Fibroblast of lung (primary cell): Measurements from ENCODE around the gene UBE2S. TPM values are rescaled to one million over a fixed set of nuclear protein-coding genes. Genes with fewer than 3 reads are reported as not detected.

ENCODE experiments used
- DNase-seq, 2 donors: peaks; one replicate each; pipeline versions ENCODE4 v3.0.0 to v3.0.0-alpha.2; 2010; ENCODE audit warnings: low read depth in 2 of 2
- H2AFZ ChIP-seq: 2 replicates; pipeline ENCODE4 v1.5.1; 2012; ENCODE audit warnings: low read length, control low read depth, inconsistent platforms
- H3K27ac ChIP-seq: 2 replicates; pipeline ENCODE4 v1.5.1; 2011; ENCODE audit warnings: low read length, control low read depth; ENCODE audit not compliant: insufficient read depth
- H3K27me3 ChIP-seq: 2 replicates; pipeline ENCODE4 v1.5.1; 2011; ENCODE audit warnings: mild to moderate bottlenecking, low read length; ENCODE audit not compliant: control insufficient read depth, insufficient read depth
- H3K36me3 ChIP-seq: 2 replicates; pipeline ENCODE4 v1.5.1; 2011; ENCODE audit warnings: low read length; ENCODE audit not compliant: control insufficient read depth, insufficient read depth
- H3K4me1 ChIP-seq: 2 replicates; pipeline ENCODE4 v1.5.1; 2011; ENCODE audit warnings: low read length; ENCODE audit not compliant: control insufficient read depth, insufficient read depth; ENCODE audit errors: extremely low read depth
- H3K4me2 ChIP-seq: 2 replicates; pipeline ENCODE4 v1.5.1; 2011; ENCODE audit warnings: low read length, control low read depth; ENCODE audit not compliant: insufficient read depth; ENCODE audit errors: extremely low read depth
- H3K4me3 ChIP-seq, 4 experiments: fragments of 200-600 bp in 1 of 4; sonication (generic) in 1 of 4; replicated peaks in 1 of 4; 2 replicates each; pipeline ENCODE4 v1.5.1; 2011 to 2016; ENCODE audit warnings: low read length in 4 of 4, low read depth in 3 of 4, mild to moderate bottlenecking in 3 of 4, control low read depth in 2 of 4, inconsistent platforms in 1 of 4, mixed read lengths in 1 of 4; ENCODE audit not compliant: insufficient read depth in 1 of 4; ENCODE audit errors: control extremely low read depth in 1 of 4
- H3K79me2 ChIP-seq: 2 replicates; pipeline ENCODE4 v1.5.1; 2012; ENCODE audit warnings: mild to moderate bottlenecking, low read length, inconsistent platforms; ENCODE audit not compliant: control insufficient read depth, insufficient read depth
- H3K9ac ChIP-seq: 2 replicates; pipeline ENCODE4 v1.5.1; 2011; ENCODE audit warnings: mild to moderate bottlenecking, low read length, control low read depth; ENCODE audit not compliant: insufficient read depth
- H3K9me3 ChIP-seq: 2 replicates; pipeline ENCODE4 v1.5.1; 2012; ENCODE audit warnings: low read depth, low read length; ENCODE audit not compliant: control insufficient read depth, insufficient read depth
- H4K20me1 ChIP-seq: 2 replicates; pipeline ENCODE4 v1.5.1; 2011; ENCODE audit warnings: low read length; ENCODE audit not compliant: control insufficient read depth, insufficient read depth; ENCODE audit errors: extremely low read depth
- EZH2 ChIP-seq: IDR thresholded peaks from 2 replicates; pipeline ENCODE4 v1.5.1; 2012; ENCODE audit warnings: low read length, control low read depth, mild to moderate bottlenecking; ENCODE audit errors: missing control alignments
- polyA plus RNA-seq, 2 donors: library from polyadenylated mRNA; depleted of rRNA in 1 of 2; stranded (reverse) in 1 of 2; unstranded in 1 of 2; fragments of >200 nt; gene quantifications; 2 replicates each; pipeline ENCODE4 v1.2.1, GENCODE V29; 2011 to 2012; ENCODE audit warnings: missing spikeins in 1 of 2
- total RNA-seq: library from RNA; depleted of rRNA; stranded (reverse); fragments of >200 nt; gene quantifications from 2 replicates; pipeline ENCODE4 v1.2.1, GENCODE V29; 2014
- TF ChIP-seq, protein P1 (sequence below), 2 donors: IDR thresholded peaks in 1 of 2; conservative IDR thresholded peaks in 1 of 2; 1 replicate in 1 of 2; 2 replicates in 1 of 2; pipeline ENCODE4 v1.5.1; 2011 to 2012; ENCODE audit warnings: low read length in 2 of 2, control low read depth in 1 of 2, inconsistent platforms in 1 of 2, low read depth in 1 of 2, mild to moderate bottlenecking in 1 of 2

The UBE2S gene
- total and polyA plus RNA-seq, 2 donors (not counting 1 experiment from before 2014, with no cell fraction given), result 25.4 to 41.0 TPM

DNA sequence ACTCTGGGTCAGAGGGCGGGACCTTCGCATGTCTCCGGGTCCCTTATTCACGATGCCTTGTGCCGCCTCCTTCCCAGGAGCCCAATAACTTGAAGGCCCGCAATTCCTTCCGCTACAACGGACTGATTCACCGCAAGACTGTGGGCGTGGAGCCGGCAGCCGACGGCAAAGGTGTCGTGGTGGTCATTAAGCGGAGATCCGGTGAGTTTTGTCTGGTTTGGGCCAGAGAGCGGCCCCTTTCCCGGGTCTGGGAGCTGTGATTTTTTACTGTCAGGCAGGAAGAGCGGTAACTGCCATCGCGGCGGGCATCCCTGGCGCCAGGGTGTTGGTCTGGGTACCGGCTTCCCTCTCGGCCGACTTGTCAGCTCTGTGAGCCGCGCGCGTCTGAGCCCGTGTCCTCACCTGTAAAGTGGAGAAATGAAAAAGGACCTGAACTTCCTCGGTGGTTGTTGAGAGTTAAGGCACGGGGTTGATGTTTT is 21.1 kb downstream of the UBE2S start:
- H3K27ac ChIP-seq, result peak overlapping the region; percentile 87
- TF ChIP-seq, protein P1, sequence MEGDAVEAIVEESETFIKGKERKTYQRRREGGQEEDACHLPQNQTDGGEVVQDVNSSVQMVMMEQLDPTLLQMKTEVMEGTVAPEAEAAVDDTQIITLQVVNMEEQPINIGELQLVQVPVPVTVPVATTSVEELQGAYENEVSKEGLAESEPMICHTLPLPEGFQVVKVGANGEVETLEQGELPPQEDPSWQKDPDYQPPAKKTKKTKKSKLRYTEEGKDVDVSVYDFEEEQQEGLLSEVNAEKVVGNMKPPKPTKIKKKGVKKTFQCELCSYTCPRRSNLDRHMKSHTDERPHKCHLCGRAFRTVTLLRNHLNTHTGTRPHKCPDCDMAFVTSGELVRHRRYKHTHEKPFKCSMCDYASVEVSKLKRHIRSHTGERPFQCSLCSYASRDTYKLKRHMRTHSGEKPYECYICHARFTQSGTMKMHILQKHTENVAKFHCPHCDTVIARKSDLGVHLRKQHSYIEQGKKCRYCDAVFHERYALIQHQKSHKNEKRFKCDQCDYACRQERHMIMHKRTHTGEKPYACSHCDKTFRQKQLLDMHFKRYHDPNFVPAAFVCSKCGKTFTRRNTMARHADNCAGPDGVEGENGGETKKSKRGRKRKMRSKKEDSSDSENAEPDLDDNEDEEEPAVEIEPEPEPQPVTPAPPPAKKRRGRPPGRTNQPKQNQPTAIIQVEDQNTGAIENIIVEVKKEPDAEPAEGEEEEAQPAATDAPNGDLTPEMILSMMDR (conservative IDR thresholded peaks at IDR 0.05 in 1 of 2, IDR thresholded peaks at IDR 0.05 in 1 of 2; ENCODE audit: low read depth in 1 of 2, low read length in 2 of 2), result no peak
- TF ChIP-seq EZH2, result no peak
- no peaks in the 10 kb centered on the region for H3K27me3 ChIP-seq
- peak overlapping the region; percentile 75 for H3K9ac ChIP-seq
- peak overlapping the region; percentile 50 to 98 (median 88) for H3K4me3 ChIP-seq
- peaks cover 22% of the 10 kb centered on the region for H3K4me1 ChIP-seq
- H3K4me2 ChIP-seq, result peak overlapping the region; percentile 94
- peak in 1 of 2 donors; percentile 30 for DNase-seq
- H3K79me2 ChIP-seq, result peaks cover 46% of the 10 kb centered on the region
- H2AFZ ChIP-seq, result no peak overlapping the region
- peaks cover 3% of the 10 kb centered on the region for H4K20me1 ChIP-seq
- peaks cover 29% of the 10 kb centered on the region for H3K36me3 ChIP-seq
- H3K9me3 ChIP-seq, result no peaks in the 10 kb centered on the region

DNA sequence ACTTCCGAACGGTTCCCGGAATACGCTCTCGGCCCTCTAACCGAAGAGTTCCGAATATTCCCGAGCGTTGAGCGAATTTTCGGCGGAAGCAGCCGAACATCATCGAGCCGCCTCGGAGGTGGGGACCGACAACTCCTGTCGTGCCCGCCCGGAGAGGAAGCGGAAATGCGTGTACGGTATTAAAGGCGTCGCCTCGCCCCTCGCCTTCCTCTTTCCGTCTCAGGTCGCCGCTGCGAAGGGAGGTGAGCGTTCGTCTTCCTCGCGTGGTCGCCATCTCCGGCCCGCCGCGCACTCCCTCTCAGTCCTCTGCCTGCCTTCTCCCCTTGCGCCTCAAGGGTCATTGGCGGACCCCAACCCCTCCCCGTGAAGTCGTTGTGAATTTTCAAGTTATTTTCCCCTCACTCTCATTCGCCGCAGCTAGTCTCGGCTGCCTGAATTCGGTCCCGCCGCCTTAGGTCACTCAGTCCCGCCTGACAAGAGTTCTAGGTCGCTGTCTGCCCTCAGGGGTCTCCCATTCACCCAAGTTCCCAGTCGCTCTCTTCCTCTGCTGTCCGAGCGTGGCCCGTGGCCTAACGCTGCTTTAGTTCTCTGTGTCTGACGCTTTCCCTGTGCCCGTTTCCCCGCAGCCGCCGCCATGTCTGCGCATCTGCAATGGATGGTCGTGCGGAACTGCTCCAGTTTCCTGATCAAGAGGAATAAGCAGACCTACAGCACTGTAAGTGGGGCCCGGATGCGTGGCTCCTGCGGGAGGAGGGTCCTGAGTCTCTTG is 21.7 kb downstream of the UBE2S start, which contains the start of gene RPL28:
Gene RPL28 (plus strand): TSS at position 209 of the 769 bp plus-strand sequence. CDS start 426 bp downstream, at position 635.
- Histone ChIP-seq H3K79me2 (peaks cover 46% of the 10 kb centered on the region), H4K20me1 (peaks cover 3% of the 10 kb centered on the region), H3K27ac (peak within 1 kb of the TSS; percentile 87), H3K36me3 (peaks cover 29% of the 10 kb centered on the region), H3K4me3 (peak within 1 kb of the TSS; percentile 50 to 98 (median 88)), H3K27me3 (no peaks in the 10 kb centered on the region), H3K4me2 (peak within 1 kb of the TSS; percentile 94), H3K4me1 (peaks cover 19% of the 10 kb centered on the region), H2AFZ (peak within 1 kb of the TSS; percentile 81), H3K9ac (peak within 1 kb of the TSS; percentile 75), H3K9me3 (no peaks in the 10 kb centered on the region)
- DNase-seq, result peak; percentile 94 to 98
- TF ChIP-seq EZH2, result no peak
- TF ChIP-seq, protein P1 (conservative IDR thresholded peaks at IDR 0.05 in 1 of 2, IDR thresholded peaks at IDR 0.05 in 1 of 2; ENCODE audit: low read depth in 1 of 2, low read length in 2 of 2), result no peak

DNA sequence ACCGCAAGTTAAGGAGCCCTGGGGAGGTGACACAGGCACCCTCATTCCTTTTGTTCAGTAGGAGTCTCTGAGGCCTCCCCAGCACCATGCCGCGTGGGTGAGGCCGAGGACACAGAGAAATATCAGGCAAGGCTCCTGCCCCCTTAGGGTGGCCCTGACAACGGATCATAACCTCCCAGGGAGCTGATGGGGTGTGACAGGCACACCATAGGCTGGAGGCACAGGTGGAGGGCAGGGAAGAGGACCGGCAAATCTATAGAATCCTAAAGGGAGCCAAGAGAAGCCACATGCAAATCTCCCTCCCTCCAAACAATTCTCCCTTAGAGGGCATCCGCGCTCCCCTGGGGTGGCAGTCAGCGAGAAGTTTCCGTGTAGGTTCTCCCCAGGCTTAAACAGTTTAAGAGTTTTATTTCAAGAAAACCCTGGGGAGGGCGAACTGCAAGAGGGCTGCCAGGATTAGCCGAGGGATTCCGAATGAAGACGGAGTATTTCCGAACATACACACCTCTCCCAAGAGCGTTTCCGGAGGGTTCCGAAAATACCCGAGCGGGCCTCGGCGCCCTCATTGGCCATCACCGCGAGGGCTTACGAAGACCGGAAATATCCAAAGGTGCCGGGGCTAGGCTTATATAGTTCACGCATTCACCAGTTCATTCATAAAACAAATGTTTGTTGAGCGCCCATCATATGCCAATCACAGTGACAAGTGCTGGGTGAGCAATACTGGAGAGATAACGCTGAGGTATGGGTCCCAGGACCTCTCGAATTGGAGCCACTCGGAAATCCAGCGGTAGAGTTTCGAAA is 22.5 kb downstream of the UBE2S start:
- H3K4me1 ChIP-seq, result peaks cover 18% of the 10 kb centered on the region
- H3K4me2 ChIP-seq, result peak overlapping the region; percentile 82
- peaks cover 42% of the 10 kb centered on the region for H3K79me2 ChIP-seq
- H2AFZ ChIP-seq, result peak overlapping the region; percentile 81
- H3K36me3 ChIP-seq, result peaks cover 27% of the 10 kb centered on the region
- TF ChIP-seq, protein P1 (conservative IDR thresholded peaks at IDR 0.05 in 1 of 2, IDR thresholded peaks at IDR 0.05 in 1 of 2; ENCODE audit: low read depth in 1 of 2, low read length in 2 of 2), result no peak
- no peak for TF ChIP-seq EZH2
- peak overlapping the region; percentile 87 for H3K27ac ChIP-seq
- H3K27me3 ChIP-seq, result no peaks in the 10 kb centered on the region
- DNase-seq, result peak; percentile 93 to 96
- H4K20me1 ChIP-seq, result peaks cover 3% of the 10 kb centered on the region
- H3K9ac ChIP-seq, result peak overlapping the region; percentile 75
- H3K9me3 ChIP-seq, result no peaks in the 10 kb centered on the region
- H3K4me3 ChIP-seq, result peak overlapping the region; percentile 20 to 98 (median 72)
